H9 (cell line): ENCODE results near the gene ZC3HAV1. TPM values are rescaled to one million over a fixed set of nuclear protein-coding genes. Genes with fewer than 3 reads are reported as not detected.

Source experiments
- DNase-seq: peaks from one replicate; pipeline ENCODE4 v3.0.0-alpha.2; 2017
- H2AFZ ChIP-seq: one replicate; pipeline ENCODE4 v1.6.1; 2013; ENCODE audit warnings: mild to moderate bottlenecking, low read length, control low read depth, moderate library complexity
- H2AK5ac ChIP-seq: 2 replicates; pipeline ENCODE4 v1.6.1; 2013; ENCODE audit warnings: low read length, control low read depth, mixed read lengths; ENCODE audit not compliant: insufficient read length
- H2BK120ac ChIP-seq: one replicate; pipeline ENCODE4 v1.6.1; 2013; ENCODE audit warnings: low read depth, mild to moderate bottlenecking, low read length, control low read depth, inconsistent platforms; ENCODE audit not compliant: poor library complexity, severe bottlenecking
- H2BK12ac ChIP-seq: 2 replicates; pipeline ENCODE4 v1.6.1; 2013; ENCODE audit warnings: low read length, control low read depth, mixed read lengths, low read depth; ENCODE audit not compliant: insufficient read length
- H2BK15ac ChIP-seq: 2 replicates; pipeline ENCODE4 v1.6.1; 2013; ENCODE audit warnings: low read depth, low read length, control low read depth
- H2BK20ac ChIP-seq: one replicate; pipeline ENCODE4 v1.6.1; 2013; ENCODE audit warnings: low read depth, mild to moderate bottlenecking, low read length, control low read depth, inconsistent platforms; ENCODE audit not compliant: poor library complexity, severe bottlenecking
- H2BK5ac ChIP-seq: 2 replicates; pipeline ENCODE4 v1.6.1; 2013; ENCODE audit warnings: low read length, control low read depth, mixed read lengths; ENCODE audit not compliant: insufficient read length
- H3K14ac ChIP-seq: 2 replicates; pipeline ENCODE4 v1.6.1; 2013; ENCODE audit warnings: low read length, control low read depth; ENCODE audit not compliant: insufficient read depth
- H3K18ac ChIP-seq: 2 replicates; pipeline ENCODE4 v1.6.1; 2013; ENCODE audit warnings: low read depth, mild to moderate bottlenecking, mixed read lengths, low read length, control low read depth; ENCODE audit not compliant: insufficient read length
- H3K23ac ChIP-seq: 2 replicates; pipeline ENCODE4 v1.6.1; 2013; ENCODE audit warnings: low read length, control low read depth, mixed read lengths, low read depth; ENCODE audit not compliant: insufficient read length
- H3K23me2 ChIP-seq: 2 replicates; pipeline ENCODE4 v1.6.1; 2013; ENCODE audit warnings: low read depth, mild to moderate bottlenecking, mixed read lengths, low read length, control low read depth; ENCODE audit not compliant: insufficient read length, poor library complexity, severe bottlenecking
- H3K27ac ChIP-seq: 2 replicates; pipeline ENCODE4 v1.5.1; 2013; ENCODE audit warnings: low read length, control low read depth, mixed read lengths, low read depth; ENCODE audit not compliant: insufficient read length
- H3K27me3 ChIP-seq: 2 replicates; pipeline ENCODE4 v1.6.1; 2013; ENCODE audit warnings: low read length, control low read depth, inconsistent platforms; ENCODE audit not compliant: insufficient read depth
- H3K4ac ChIP-seq: 2 replicates; pipeline ENCODE4 v1.6.1; 2013; ENCODE audit warnings: low read depth, mild to moderate bottlenecking, control low read depth, inconsistent platforms, low read length, moderate library complexity
- H3K4me1 ChIP-seq: 2 replicates; pipeline ENCODE4 v1.6.1; 2013; ENCODE audit warnings: low read length, control low read depth, inconsistent platforms; ENCODE audit not compliant: insufficient read depth
- H3K4me2 ChIP-seq: 2 replicates; pipeline ENCODE4 v1.6.1; 2013; ENCODE audit warnings: low read length, control low read depth, mixed read lengths; ENCODE audit not compliant: insufficient read length, insufficient read depth
- H3K56ac ChIP-seq: 2 replicates; pipeline ENCODE4 v1.6.1; 2013; ENCODE audit warnings: low read depth, mild to moderate bottlenecking, mixed read lengths, low read length, control low read depth; ENCODE audit not compliant: insufficient read length
- H3K79me1 ChIP-seq: 2 replicates; pipeline ENCODE4 v1.6.1; 2013; ENCODE audit warnings: low read depth, mild to moderate bottlenecking, moderate library complexity, low read length, control low read depth, inconsistent platforms; ENCODE audit not compliant: insufficient read depth, poor library complexity, severe bottlenecking
- H3K79me2 ChIP-seq: 2 replicates; pipeline ENCODE4 v1.6.1; 2013; ENCODE audit warnings: low read length, control low read depth, inconsistent platforms; ENCODE audit not compliant: insufficient read depth
- H3K9ac ChIP-seq: 2 replicates; pipeline ENCODE4 v1.6.1; 2013; ENCODE audit warnings: low read length, control low read depth, mixed read lengths; ENCODE audit not compliant: insufficient read length; ENCODE audit errors: extremely low read depth
- H3K9me3 ChIP-seq: one replicate; pipeline ENCODE4 v1.6.1; 2013; ENCODE audit warnings: low read depth, low read length, inconsistent platforms; ENCODE audit not compliant: control insufficient read depth
- H3T11ph ChIP-seq: one replicate; pipeline ENCODE4 v1.6.1; 2013; ENCODE audit warnings: mild to moderate bottlenecking, low read length, control low read depth, inconsistent platforms
- H4K20me1 ChIP-seq: one replicate; pipeline ENCODE4 v1.6.1; 2013; ENCODE audit not compliant: control insufficient read depth, insufficient read length, insufficient read depth
- H4K5ac ChIP-seq: 2 replicates; pipeline ENCODE4 v1.6.1; 2013; ENCODE audit warnings: low read depth, mild to moderate bottlenecking, mixed read lengths, low read length, control low read depth; ENCODE audit not compliant: insufficient read length
- H4K8ac ChIP-seq: replicated peaks from 2 replicates; pipeline ENCODE4 v1.6.1; 2013; ENCODE audit warnings: low read length, control low read depth, mixed read lengths, low read depth; ENCODE audit not compliant: insufficient read length
- H4K91ac ChIP-seq: 2 replicates; pipeline ENCODE4 v1.6.1; 2013; ENCODE audit warnings: low read depth, mild to moderate bottlenecking, moderate library complexity, mixed read lengths, low read length, control low read depth; ENCODE audit not compliant: insufficient read length
- H3K27ac Mint-ChIP-seq, 3 experiments: 2 replicates in 2 of 3; 3 replicates in 1 of 3; pipeline ENCODE4 v1.8.0; 2020 to 2021; ENCODE audit warnings: mixed read lengths in 3 of 3, mild to moderate bottlenecking in 1 of 3, moderate library complexity in 1 of 3
- H3K27me3 Mint-ChIP-seq: 2 replicates; pipeline ENCODE4 v1.8.0; 2021; ENCODE audit warnings: low read depth, mild to moderate bottlenecking, moderate library complexity, mixed read lengths
- H3K36me3 Mint-ChIP-seq, 3 experiments: 2 replicates in 2 of 3; 3 replicates in 1 of 3; pipeline ENCODE4 v1.8.0; 2020 to 2021; ENCODE audit warnings: low read depth in 3 of 3, mixed read lengths in 3 of 3; ENCODE audit not compliant: insufficient read depth in 1 of 3
- H3K4me1 Mint-ChIP-seq, 2 experiments: 2 replicates each; pipeline ENCODE4 v1.8.0; 2020; ENCODE audit warnings: mixed read lengths in 2 of 2
- H3K4me3 Mint-ChIP-seq, 2 experiments: 2 replicates in 1 of 2; 3 replicates in 1 of 2; pipeline ENCODE4 v1.8.0; 2020 to 2021; ENCODE audit warnings: mild to moderate bottlenecking in 2 of 2, mixed read lengths in 2 of 2, moderate library complexity in 1 of 2
- H3K9me3 Mint-ChIP-seq, 2 experiments: 2 replicates in 1 of 2; 3 replicates in 1 of 2; pipeline ENCODE4 v1.8.0; 2020; ENCODE audit warnings: mild to moderate bottlenecking in 2 of 2, mixed read lengths in 2 of 2, moderate library complexity in 1 of 2
- WGBS: extraction: QIAGEN DNeasy Blood & Tissue Kit; methylation state at CpG from one replicate; pipeline ENCODE4 v1.1.7; 2013; ENCODE audit warnings: missing lambda C conversion rate, low lambda C conversion rate, mixed read lengths; ENCODE audit not compliant: insufficient read length; ENCODE audit errors: extremely low coverage; 5-methylcytosine and 5-hydroxymethylcytosine counted together
- total RNA-seq: library from RNA; stranded (reverse); gene quantifications from 2 replicates; pipeline ENCODE4 v1.2.1, GENCODE V29; 2021
- TF ChIP-seq, protein P1 (sequence below): fragments of 200-600 bp; sonication (generic); conservative IDR thresholded peaks from 3 replicates; pipeline ENCODE4 v1.8.0; 2021; ENCODE audit warnings: antibody characterized with exemption, mild to moderate bottlenecking

The ZC3HAV1 gene
- total RNA-seq, 1 experiment from 2014 or later = 32.8 TPM

DNA sequence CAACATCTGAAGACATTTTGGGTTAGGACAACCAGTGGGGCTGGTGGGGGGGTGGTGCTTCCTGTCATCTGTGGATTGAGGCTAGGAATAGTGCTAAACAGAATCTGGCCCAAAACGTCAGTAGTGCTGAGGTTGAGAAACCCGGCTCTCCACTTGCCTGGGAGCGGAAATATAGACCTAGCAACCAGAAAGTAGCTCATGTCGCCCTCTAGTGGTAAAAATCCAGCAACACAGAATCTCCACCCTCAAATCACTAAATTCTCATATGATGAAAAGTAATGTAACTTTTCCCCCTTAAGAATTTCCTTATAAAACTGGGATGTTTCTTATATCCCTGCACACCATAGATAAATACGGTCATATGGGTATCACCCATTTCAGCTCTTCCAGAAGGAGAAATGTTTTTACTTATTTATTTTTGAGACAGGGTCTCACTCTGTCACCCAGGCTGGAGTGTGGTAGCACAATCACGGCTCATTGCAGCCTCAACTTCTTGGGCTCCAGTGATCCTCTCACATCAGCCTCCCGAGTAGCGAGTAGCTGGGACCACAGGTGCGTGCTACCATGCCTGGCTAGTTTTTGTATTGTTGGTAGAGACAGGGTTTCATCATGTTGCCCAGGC, 34.4 kb downstream of the ZC3HAV1 start:
- H3K23ac ChIP-seq = no peak overlapping the region
- no peak overlapping the region for H3K4ac ChIP-seq
- H3K9me3 ChIP-seq = no peaks in the 10 kb centered on the region
- Mint-ChIP-seq H3K4me3 (no peak overlapping the region), H3K36me3 (peaks cover 19 to 74% (median 37%) of the 10 kb centered on the region in 3 experiments; a peak in 6 of 7 replicates), H3K27ac (peak overlapping the region in 2 of 3 experiments; percentile 61 to 87; a peak in 2 of 7 replicates), H3K4me1 (peaks cover 0 to 2% of the 10 kb centered on the region in 2 experiments; a peak in 1 of 4 replicates), H3K27me3 (no peaks in the 10 kb centered on the region), H3K9me3 (no peaks in the 10 kb centered on the region)
- H2AFZ ChIP-seq = no peak overlapping the region
- no peaks in the 10 kb centered on the region for H3K79me1 ChIP-seq
- no peaks in the 10 kb centered on the region for H3K23me2 ChIP-seq
- no peak overlapping the region for H4K5ac ChIP-seq
- H2BK15ac ChIP-seq = no peak overlapping the region
- no peaks in the 10 kb centered on the region for H4K20me1 ChIP-seq
- H3K14ac ChIP-seq = no peak overlapping the region
- no peak overlapping the region for H3K27ac ChIP-seq
- H4K91ac ChIP-seq = no peak overlapping the region
- H3K4me1 ChIP-seq = no peaks in the 10 kb centered on the region
- no CpG with 5 or more reads among the region's 9 CpGs for WGBS
- no peak overlapping the region for H3K56ac ChIP-seq
- DNase-seq = peak; percentile 57
- H2AK5ac ChIP-seq = no peak overlapping the region
- no peaks in the 10 kb centered on the region for H3K79me2 ChIP-seq
- H4K8ac ChIP-seq = no peak overlapping the region
- H2BK120ac ChIP-seq = no peak overlapping the region
- H3K9ac ChIP-seq = no peak overlapping the region
- H3K4me2 ChIP-seq = no peak overlapping the region
- H2BK5ac ChIP-seq = no peak overlapping the region
- H3T11ph ChIP-seq = no peak overlapping the region
- no peak overlapping the region for H3K18ac ChIP-seq
- TF ChIP-seq, protein P1, sequence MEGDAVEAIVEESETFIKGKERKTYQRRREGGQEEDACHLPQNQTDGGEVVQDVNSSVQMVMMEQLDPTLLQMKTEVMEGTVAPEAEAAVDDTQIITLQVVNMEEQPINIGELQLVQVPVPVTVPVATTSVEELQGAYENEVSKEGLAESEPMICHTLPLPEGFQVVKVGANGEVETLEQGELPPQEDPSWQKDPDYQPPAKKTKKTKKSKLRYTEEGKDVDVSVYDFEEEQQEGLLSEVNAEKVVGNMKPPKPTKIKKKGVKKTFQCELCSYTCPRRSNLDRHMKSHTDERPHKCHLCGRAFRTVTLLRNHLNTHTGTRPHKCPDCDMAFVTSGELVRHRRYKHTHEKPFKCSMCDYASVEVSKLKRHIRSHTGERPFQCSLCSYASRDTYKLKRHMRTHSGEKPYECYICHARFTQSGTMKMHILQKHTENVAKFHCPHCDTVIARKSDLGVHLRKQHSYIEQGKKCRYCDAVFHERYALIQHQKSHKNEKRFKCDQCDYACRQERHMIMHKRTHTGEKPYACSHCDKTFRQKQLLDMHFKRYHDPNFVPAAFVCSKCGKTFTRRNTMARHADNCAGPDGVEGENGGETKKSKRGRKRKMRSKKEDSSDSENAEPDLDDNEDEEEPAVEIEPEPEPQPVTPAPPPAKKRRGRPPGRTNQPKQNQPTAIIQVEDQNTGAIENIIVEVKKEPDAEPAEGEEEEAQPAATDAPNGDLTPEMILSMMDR = peak; percentile 90
- no peak overlapping the region for H2BK12ac ChIP-seq
- no peaks in the 10 kb centered on the region for H3K27me3 ChIP-seq
- no peak overlapping the region for H2BK20ac ChIP-seq
